GM19452 (cell line): ENCODE data around the gene CACNA1G.

ENCODE experiments used
- ATAC-seq: cut with Tn5 transposase; IDR thresholded peaks from one replicate; pipeline ENCODE4 v1.9.1; 2021; ENCODE audit not compliant: unreplicated experiment

CACNA1G gene

DNA sequence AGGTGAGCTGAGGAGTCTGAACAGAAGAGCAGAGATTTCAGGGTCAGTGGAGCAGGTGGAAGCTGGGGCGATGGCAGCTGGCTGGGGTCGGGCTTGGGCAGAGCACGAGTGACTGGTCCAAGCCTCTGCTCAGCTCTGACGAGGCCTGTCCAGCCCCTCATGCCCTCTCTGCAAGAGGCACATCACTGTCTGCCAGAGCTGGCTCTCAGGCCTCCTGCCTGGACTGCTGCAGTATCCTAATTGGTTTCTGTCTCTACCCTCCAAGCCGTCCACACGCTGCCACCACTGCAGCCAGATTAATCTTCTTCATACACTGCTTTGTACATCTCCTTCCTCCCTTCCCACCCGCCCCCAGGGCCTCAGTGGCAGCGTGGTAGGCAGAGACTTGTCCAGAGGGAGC, 25.4 kb downstream of the CACNA1G start:
- ATAC-seq, result no peak

DNA sequence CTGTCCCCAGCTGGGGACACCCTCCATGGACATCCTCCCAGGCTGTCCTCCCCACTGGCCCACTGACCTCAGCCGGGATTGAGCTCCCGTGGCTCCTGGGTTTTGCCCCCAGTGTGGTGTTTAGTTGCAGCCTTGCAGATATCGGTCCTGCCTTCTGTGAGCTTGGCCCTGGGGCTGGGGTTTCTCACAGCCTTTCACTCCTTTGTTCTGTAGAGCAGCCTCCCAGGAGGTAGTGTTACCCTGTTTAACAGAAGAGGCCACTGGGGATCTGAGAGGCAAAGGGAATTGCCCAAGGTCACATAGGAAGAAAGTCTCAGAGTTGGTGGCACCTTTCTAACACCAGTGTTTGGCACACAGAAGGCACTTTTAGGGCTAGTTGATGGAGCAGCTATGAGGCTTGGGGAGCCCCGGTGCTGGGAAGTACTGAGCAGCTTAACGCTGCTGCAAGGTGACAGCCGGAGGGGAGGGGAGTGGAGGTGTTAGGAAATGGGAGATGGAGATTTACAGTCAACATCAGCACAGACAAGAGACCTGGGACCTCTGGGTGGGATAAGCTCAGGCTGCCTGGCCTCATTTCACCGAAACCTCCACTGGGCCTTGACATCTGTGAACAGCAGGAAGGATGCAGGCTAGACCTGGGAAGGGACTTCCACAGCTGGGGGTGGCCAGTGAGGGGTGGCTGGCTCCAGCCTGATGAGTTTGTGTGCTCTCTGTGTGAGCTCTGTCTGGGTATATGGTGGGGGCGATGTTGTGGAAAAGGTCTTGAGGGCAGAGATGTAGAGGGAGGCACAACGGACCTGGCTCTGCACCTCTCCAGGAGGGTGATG, 26.1 kb downstream of the CACNA1G start:
- ATAC-seq, result no peak

DNA sequence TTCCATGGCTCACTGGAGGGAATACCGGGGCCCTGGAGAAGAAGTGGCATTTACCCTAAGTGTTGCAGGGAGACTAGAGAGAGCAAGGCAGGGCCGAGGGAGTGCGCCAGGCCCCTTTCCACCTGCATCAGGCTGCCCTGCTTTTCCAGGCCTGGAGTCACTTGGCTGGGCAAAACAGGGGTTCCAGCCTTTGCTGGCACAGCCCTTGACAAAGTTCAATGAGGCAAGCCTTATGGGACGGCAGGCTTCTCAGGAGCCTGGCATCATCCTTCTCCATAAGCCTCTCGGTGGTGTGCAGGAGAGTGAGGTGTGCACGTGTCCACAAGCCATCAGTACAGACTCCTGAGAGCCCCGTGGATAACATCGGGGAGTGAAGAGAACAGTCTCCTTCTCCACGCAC, 27.1 kb downstream of the CACNA1G start:
- no peak for ATAC-seq

DNA sequence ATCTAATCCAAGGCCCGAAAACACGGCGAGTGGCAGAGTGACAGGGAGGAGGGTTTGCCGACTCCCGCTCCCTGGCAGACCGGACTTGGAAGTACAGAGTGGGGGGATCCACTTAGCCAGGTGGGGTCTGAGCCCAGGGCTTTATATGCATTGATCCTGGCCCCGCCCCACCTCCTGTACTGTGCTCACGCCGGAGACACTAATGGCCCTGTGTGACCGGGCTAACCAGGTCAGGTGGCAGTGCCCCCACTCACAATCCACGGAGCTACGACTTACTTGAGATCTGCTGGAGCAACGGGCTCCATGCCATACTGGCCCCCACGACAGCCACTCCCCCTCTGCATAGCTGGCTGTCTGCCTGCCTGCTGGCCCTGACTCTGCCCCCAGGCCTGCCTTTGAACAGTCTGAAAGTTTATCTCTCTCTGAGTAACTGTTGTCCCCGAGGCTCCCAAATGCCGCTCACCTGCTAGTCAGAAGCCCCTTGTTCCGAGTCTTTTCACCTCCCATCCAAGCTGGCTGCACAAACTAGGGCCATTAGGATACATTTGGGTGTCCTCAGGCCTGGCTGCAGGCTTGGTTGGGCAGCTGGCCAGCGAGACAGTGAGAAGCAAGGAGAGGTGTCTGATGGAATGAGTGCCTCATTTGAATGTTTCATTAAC, 28.0 kb downstream of the CACNA1G start:
- ATAC-seq, result no peak

DNA sequence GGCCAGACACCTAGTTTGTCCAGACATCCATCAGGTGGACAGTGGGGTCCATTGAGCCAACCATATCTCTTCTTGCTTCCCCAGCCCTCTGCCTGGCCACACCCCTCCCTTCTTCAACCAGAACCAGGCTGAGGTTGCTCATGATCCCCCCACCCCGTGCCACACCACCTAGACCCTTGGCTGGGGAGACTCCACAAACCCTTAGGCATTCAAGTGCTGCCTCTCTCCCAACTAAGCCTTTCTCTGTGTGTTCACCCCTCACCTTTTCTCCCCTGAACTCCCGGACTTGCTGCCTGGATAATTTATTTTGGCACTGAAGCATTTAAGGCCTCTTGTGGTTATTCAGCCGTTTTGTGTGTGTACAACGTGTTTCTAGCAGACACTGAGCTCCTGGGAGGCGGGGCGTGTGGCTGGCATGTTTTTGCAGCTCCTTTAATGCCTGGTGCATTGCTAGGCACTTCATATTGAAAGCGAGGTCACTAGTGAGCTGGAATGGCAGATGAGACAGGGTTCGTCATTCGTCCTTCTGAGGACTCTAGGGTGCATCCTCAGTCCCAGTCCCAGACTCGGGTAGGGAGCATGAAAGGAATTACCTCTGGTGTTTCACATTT, 28.7 kb downstream of the CACNA1G start:
- no peak for ATAC-seq

DNA sequence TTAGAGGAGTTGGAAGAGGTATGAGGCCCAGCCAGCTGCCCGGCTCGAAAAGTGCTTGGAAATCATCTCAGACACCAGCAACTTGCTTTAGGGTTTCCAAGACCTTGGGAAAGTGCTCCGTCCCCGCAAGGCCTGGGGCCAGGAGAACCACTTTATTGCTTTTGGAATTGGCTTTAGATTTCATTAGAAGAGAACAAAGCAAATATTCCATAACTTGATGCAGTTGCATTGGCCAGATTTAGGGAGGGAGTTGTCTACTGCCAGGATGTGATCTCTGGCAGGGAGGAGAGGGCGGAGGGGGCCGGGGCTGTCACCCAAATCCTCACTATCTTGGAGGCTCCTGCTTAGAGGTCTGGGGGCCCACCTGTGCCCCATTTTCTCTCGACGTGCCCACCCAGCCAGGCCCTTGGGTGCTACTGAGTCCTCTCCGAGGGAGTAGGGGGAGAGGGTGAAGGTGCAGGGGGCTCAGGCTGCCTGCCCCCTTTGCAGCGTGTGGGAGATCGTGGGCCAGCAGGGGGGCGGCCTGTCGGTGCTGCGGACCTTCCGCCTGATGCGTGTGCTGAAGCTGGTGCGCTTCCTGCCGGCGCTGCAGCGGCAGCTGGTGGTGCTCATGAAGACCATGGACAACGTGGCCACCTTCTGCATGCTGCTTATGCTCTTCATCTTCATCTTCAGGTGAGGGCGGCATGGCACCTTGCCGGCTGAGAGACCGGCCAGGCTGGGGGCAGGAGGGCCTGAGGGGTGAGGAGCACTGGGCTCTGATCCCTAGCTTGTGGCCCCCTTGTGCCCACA, 30.6 kb downstream of the CACNA1G start:
- ATAC-seq, result no peak

DNA sequence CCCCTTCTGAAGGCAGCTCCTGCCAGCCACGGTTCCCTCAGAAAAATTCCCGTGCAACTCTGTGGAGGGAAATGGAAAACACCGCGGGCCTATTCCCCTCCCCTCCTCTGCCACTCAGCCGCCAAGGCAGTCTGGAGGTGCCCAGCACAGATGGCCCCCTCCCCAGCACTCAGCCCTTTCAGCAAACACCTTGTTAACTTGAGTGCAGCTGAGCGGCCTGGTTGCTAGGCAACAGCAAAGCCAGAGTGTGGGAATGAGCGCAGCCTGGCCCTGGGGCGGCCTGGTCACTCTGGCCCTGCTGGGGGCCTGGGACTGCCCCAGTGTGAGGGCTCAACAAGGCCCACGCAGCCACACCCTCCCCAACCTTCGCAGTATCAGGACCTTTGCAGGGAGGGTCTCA, 32.8 kb downstream of the CACNA1G start:
- no peak for ATAC-seq

DNA sequence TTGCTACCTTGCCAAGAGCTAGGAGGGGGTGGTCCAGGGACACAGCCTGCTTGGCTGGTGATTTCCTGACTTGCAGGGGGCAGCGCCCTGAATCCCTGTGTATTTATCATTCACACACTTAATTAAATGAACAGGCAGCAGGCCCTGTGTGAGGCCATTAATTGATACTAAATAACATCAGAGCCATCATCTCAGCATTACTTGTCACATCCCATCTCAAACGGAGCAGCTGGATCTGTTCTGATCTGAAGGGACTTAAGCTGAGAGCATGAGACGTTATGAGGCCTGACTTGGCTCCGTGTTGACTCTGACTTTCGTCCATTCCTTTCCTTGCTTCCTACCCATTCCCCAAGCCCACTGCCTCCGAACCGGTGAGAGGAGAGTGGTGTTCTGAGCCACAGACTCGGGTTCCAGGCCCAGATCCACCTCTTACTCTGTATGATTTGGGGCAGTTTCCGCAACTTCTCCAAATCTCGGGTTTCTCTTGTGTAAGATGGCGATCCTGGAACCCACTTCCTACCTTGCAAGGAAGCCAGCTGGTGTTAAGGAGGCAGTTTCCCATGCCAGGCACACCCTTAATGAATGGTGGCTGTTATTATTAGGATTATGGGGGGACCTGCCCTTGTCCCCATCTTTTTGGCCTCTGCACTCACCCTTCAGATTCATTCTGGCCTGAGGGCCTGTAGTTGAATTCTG, 33.8 kb downstream of the CACNA1G start:
- ATAC-seq, result no peak

DNA sequence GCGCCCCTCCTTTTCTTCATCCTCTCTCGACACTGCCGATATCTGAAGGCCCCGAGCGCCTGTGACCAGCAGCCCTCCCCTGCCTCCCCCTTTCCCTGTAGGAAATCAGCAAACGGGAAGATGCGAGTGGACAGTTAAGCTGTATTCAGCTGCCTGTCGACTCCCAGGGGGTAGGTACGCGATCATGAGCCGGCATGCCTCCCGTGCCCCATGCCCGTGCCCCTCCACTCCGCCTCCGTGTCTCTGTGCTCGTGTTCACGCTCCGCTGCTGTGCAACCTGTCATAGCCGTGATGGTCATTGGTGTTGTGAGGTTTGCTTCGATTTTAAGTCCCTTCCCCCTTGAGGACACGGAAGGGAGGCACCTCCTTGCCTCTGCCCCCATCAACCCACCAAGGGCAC, 34.4 kb downstream of the CACNA1G start:
- no peak for ATAC-seq

DNA sequence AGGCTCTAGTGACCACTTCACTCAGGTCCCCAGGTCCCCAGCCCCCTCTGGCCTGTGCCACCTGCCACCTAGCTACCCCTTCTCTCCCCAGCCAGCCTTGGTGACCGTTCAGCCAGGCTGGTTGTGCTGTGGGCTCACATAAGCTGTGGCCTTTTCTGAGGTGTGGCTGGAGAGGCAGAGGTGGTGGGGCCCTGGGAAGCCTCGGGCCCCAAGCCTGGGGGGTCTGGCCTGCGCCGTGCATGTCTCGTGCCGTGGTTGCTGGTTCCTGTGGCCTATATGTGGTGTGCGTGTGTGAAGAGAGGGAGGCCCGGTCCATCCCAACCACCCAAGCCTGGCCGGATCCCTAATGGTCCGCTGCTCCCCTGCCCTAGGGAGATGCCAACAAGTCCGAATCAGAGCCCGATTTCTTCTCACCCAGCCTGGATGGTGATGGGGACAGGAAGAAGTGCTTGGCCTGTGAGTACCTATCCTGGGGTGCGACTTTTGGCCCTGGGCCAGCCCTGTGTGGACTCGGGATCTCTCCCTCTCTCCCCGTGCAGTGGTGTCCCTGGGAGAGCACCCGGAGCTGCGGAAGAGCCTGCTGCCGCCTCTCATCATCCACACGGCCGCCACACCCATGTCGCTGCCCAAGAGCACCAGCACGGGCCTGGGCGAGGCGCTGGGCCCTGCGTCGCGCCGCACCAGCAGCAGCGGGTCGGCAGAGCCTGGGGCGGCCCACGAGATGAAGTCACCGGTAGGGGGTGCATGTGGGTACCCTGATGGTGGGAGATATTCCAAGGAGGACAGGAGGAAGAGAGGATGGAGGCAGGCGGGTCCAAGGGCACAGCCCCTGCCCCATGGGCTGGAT, 35.9 kb downstream of the CACNA1G start:
- ATAC-seq, result no peak

DNA sequence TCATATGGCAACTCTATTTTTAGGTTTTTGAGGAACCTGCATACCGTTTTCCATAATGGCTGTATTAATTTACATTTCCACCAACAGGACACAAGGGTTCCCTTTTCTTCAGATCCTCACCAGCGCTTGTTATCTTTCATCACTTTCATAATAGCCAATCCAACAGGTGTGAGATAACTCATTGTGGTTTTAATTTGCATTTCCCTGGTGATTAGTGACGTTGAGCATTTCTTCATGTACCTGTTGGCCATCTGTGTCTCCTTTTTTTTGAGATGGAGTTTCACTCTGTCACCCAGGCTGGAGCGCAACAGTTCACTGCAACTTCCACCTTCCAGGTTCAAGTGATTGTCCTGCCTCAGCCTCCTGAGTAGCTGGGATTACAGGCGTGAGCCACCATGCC, 38.0 kb downstream of the CACNA1G start:
- no peak for ATAC-seq

DNA sequence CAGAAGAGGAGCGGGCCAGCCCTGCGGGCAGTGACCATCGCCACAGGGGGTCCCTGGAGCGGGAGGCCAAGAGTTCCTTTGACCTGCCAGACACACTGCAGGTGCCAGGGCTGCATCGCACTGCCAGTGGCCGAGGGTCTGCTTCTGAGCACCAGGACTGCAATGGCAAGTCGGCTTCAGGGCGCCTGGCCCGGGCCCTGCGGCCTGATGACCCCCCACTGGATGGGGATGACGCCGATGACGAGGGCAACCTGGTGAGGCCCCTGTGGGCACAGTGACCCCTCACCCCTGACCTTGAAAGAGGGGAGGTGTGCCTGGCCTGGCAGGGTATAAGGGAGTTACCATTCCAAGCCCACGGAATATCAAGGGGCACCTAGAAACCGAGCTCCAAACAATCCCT, 39.1 kb downstream of the CACNA1G start:
- no peak for ATAC-seq

DNA sequence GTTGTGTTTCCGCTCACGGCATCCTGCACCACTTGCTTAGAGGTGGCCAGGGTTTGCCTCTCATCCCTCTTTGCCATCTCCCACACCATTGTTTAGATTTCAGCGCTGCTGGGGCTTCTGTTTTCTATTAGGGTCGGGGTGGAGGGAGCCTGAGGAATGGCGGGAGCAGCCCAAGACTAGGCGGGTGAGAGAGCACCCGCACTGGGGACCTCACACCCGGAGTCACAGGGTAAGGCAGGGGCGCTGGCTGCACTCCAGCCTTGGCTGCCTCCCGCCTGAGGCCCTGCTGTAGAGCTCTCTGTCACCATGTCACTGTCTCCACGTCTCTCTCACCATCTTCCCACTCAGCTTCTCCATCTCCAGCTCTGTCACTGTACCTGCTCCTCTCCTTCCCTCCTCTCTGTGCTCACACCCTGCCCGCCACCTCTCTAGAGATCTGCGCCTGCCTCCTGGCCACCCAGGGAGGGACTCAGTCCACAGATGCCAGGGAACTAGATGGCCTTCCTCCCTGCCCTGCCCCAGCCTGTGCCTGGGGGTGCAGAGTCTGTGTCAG, 41.4 kb downstream of the CACNA1G start:
- ATAC-seq, result no peak

DNA sequence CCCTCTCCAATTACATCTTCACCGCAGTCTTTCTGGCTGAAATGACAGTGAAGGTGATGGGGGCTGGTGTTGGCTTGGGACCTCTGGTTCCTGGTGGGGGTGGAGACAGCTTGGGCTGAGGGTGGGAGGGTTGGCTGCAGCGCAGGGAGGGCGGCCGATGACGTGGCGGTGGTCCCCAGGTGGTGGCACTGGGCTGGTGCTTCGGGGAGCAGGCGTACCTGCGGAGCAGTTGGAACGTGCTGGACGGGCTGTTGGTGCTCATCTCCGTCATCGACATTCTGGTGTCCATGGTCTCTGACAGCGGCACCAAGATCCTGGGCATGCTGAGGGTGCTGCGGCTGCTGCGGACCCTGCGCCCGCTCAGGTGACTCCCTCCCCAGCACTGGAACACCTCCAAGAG, 42.3 kb downstream of the CACNA1G start:
- ATAC-seq, result no peak

DNA sequence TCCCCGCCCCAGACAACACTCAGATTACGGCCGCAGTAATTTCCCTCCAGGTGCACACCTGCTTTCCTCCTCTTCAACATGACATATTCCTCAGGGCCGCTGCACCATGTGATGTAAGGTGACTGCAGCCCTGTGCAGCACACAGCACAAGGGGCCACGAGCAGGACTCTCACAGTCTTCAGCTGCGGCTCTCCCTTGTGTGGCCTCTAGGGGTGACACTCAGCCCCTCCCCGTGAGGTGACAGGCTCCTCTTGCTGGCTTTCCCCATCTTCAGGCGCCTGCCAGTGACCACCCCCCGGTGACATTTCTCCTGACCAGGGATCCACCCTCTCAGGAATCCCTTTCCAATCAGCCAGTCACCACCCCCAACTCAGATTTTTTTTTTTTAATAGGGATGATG, 42.8 kb downstream of the CACNA1G start:
- ATAC-seq, result no peak

DNA sequence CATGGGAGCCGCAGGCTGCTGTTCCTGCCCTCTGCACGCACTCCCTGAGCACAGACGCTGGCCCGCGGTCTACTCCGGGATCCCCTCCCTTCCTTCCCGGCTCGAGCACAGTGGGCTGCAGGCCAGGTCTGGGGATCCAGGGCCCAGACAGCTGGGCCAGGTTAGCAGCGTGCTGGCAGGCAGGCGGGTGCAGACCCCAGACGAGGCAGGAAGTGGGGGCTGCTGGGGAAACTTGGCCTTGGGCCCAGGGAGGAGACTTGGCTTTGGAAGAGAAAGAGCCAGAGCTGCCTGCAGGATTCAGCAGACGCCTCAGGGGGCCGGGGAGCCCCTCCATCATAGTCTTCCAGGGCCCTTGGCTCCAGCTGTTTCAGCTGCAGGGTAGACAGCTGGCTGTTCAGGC, 44.0 kb downstream of the CACNA1G start:
- no peak for ATAC-seq

DNA sequence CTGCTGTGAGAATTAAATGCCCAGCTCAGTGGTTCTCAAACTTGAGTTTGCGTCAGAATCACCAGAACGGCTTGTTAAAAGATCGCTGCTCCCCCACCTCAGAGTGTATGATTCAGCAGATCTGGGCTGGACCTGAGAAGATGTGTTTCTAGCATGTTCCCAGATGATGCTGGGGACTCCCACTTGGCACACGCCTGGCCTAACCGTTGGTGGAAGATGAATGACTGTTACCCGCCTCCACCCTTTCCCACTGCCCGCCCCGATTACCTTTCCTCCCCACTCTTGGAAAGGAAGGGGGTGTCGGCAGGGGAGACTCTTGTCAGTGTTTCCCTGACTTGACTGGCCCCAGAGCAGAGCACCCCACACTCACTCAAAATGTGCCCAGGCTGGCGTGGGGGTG, 44.9 kb downstream of the CACNA1G start:
- ATAC-seq, result no peak

DNA sequence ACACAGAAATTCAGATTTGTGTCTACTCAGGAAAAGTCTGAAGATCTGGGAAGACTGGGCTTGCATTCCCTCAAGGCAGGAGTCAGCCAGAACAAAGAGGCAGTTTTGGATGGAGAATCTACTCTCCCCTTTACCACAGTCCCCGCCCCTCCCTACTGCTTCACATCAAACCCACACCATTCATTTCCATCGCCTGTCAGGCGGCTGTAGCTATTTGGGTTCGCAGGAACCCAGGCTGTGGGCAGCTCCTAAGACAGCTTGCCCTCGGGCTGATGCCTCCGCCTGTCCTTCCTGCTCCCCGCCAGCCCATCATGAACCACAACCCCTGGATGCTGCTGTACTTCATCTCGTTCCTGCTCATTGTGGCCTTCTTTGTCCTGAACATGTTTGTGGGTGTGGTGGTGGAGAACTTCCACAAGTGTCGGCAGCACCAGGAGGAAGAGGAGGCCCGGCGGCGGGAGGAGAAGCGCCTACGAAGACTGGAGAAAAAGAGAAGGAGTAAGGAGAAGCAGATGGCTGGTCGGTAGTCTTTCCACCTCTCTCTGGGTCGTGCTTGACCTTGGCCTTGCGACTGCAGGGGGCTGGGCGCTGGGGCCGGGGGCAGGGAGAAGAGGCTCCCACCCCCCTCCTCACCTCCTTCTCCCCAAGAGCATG, 47.1 kb downstream of the CACNA1G start:
- ATAC-seq, result no peak

DNA sequence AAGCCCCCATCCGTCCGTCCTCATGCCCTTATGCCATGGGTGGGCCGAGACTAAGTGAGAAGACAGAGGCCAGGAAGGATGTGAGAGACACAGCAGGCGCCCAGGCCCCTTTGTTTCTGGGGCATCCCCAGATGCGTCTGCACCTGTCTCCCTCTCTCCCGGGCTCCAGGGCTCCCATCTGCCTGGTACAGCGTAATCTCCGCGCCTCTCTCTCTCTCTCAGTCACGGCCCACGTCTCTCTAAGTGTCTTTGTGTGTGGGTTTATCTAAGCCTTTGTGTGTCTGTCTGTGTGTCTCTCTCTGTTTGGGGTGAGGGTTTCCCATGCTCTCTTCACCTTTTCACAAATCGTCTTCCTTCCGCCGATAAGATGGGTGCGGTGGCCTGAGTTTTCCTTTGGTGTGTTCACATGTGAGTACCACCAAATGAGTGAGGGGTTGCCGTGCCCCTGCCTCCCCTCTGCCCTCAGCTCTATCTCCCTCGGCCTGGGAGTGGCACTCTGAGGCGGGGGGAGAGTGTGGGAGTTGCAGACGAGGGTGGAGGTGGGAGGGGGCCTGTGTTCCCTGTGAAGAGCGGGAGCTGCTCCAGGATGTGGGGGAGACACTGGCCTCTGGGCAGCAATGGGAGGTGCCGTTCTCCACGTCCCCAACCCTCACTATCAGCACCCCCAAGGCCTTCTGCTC, 48.3 kb downstream of the CACNA1G start:
- no peak for ATAC-seq
